ENCODE measurements around the gene NTHL1.

Gene NTHL1

DNA sequence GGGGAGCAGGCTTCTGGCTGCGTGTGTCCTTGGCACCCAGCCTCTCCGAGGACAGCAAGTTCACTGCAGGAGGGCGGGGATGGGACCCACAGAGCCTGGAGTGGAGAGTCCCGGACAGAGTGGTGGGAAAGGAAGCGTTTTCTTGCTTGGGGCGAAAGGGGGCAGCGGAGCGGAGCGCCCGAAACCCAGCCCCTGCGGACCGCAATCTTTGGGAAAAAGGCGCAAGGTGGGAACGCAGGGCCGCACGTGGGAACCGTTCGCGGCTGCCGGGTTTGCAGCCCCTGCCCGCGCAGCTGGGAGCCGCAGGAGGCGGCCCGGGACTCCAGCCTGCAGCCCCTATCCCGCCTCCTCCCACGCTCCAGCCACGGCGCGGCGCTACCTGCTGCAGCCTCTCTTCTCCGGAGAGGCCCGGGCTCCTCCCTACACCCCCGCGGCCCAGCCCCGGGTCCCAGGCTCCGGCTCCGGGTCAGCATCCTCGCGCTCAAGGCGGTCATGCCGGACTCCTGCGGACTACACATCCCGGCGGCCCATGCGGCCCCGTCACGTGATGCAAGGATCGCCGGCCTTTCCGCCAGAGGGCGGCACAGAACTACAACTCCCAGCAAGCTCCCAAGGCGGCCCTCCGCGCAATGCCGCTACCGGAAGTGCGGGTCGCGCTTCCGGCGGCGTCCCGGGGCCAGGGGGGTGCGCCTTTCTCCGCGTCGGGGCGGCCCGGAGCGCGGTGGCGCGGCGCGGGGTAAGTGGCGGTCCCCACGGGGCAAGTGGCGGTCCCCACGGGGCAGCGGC lies at the start of gene NTHL1, which contains the start of gene TSC2:
NTHL1 (minus strand) TSS at position 505 of the 786 bp plus-strand sequence; CDS start at position 494, 11 bp downstream.
TSC2 (plus strand) TSS at position 656 of the 786 bp plus-strand sequence. CDS start 631 bp downstream, outside the sequence.
- peak; percentile 98 for DNase-seq (ENCODE audit: low read depth)
- TF ChIP-seq CTCF (IDR thresholded peaks at IDR 0.05; ENCODE audit: insufficient read depth, low read depth, low read length, missing control alignments): peak; percentile 8
- H3K4me3 ChIP-seq (ENCODE audit: low read depth, low read length): peak within 1 kb of the TSS; percentile 68

- no peak overlapping the region for H3K4me3 ChIP-seq (ENCODE audit: low read depth, low read length)
- no peak for TF ChIP-seq CTCF (IDR thresholded peaks at IDR 0.05; ENCODE audit: insufficient read depth, low read depth, low read length, missing control alignments)
- DNase-seq (ENCODE audit: low read depth): no peak
These were observed 49.4 kb upstream of the NTHL1 start for GRCh38 chr16:2096853-2097595.

- no peak overlapping the region for H3K4me3 ChIP-seq (ENCODE audit: low read depth, low read length)
- DNase-seq (ENCODE audit: low read depth): no peak
- TF ChIP-seq CTCF (IDR thresholded peaks at IDR 0.05; ENCODE audit: insufficient read depth, low read depth, low read length, missing control alignments): no peak
These were observed 48.4 kb upstream of the NTHL1 start for GRCh38 chr16:2095918-2096582.

GRCh38 chr16:2095315-2095853 lies 47.8 kb upstream of the NTHL1 start:
- no peak overlapping the region for H3K4me3 ChIP-seq (ENCODE audit: low read depth, low read length)
- no peak for TF ChIP-seq CTCF (IDR thresholded peaks at IDR 0.05; ENCODE audit: insufficient read depth, low read depth, low read length, missing control alignments)
- DNase-seq (ENCODE audit: low read depth): no peak

DNA sequence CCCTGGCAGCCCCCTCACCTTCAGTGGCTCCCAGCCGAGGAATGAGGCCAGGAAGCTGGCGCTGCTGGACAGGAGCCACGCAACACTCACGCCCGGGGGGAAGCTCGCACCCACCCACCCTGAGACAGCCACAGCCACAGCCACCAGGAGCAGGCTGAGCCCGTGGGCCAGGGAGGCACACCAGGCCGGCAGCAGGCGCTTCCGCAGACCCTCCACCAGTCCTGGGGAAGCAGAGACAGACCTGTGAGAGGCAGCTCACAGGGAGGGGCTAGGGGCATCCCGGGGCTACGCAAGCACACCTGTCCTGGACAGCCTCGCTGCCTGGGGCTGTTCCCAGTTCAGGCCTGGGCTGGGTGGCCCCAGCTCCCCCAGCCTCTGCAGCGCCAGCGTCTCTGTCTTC lies 46.2 kb upstream of the NTHL1 start:
- no peak for DNase-seq (ENCODE audit: low read depth)
- TF ChIP-seq CTCF (IDR thresholded peaks at IDR 0.05; ENCODE audit: insufficient read depth, low read depth, low read length, missing control alignments): no peak
- no peak overlapping the region for H3K4me3 ChIP-seq (ENCODE audit: low read depth, low read length)

GRCh38 chr16:2092866-2093265 lies 45.2 kb upstream of the NTHL1 start:
- TF ChIP-seq CTCF (IDR thresholded peaks at IDR 0.05; ENCODE audit: insufficient read depth, low read depth, low read length, missing control alignments): no peak
- H3K4me3 ChIP-seq (ENCODE audit: low read depth, low read length): no peak overlapping the region
- no peak for DNase-seq (ENCODE audit: low read depth)

Data from GM12865 (cell line).